Omental fat pad (tissue), 4 donors: Measurements from ENCODE around the gene THG1L. TPM values are rescaled to one million over a fixed set of nuclear protein-coding genes. Genes with fewer than 3 reads are reported as not detected.
A peak's percentile ranks its signal among the peaks of the same experiment; 100 is the strongest.
"Not testable (repeated sequence)": the region's sequence is repeated elsewhere in the genome, so short reads cannot be mapped to it uniquely, and the experiment has no call there.

Experiments
- ATAC-seq: fragments of 150-250 bp; one replicate; pipeline ENCODE4 v1.9.1; 2016; ENCODE audit warnings: mild to moderate bottlenecking, moderate library complexity; ENCODE audit not compliant: low FRiP score
- DNase-seq: peaks from one replicate; pipeline ENCODE4 v3.0.0-alpha.2; 2019; ENCODE audit warnings: low spot score
- CTCF ChIP-seq, 3 donors: fragments of 450-650 bp; IDR thresholded peaks; one replicate each; pipeline ENCODE4 v1.5.1; 2016 to 2017; ENCODE audit warnings: antibody characterized with exemption in 3 of 3, mild to moderate bottlenecking in 3 of 3, moderate library complexity in 2 of 3
- total RNA-seq, 4 donors: library from RNA; depleted of rRNA; stranded (reverse); fragments of >200 nt; gene quantifications; one replicate each; pipeline ENCODE4 v1.1.0, GENCODE V29; 2016

Gene THG1L
- total RNA-seq, 4 donors from 2014 or later, result 9.8 to 12.1 (median 11.1) TPM

- ATAC-seq (peak; percentile 71), DNase-seq (no peak)
- peak in 2 of 3 donors; percentile 4 to 15 for TF ChIP-seq CTCF (IDR thresholded peaks at IDR 0.05)
These were observed 12.7 kb upstream of the THG1L start for GRCh38 chr5:157718519-157718918.

- no peak for TF ChIP-seq CTCF (IDR thresholded peaks at IDR 0.05)
- no peak for ATAC-seq
- no peak for DNase-seq
These were observed 12.0 kb upstream of the THG1L start for GRCh38 chr5:157719245-157719644.

- TF ChIP-seq CTCF (IDR thresholded peaks at IDR 0.05), result no peak
- ATAC-seq (no peak), DNase-seq (no peak)
These were observed 10.1 kb upstream of the THG1L start for GRCh38 chr5:157721159-157721558.

- DNase-seq, ATAC-seq: not testable (repeated sequence)
These were observed 8.3 kb upstream of the THG1L start for GRCh38 chr5:157722895-157723294.

- ATAC-seq, result not testable (repeated sequence)
These were observed 4.6 kb upstream of the THG1L start for GRCh38 chr5:157726607-157727006.

GRCh38 chr5:157727858-157728257, 3.4 kb upstream of the THG1L start:
- not testable (repeated sequence) for ATAC-seq, DNase-seq

More at GRCh38 chr5:157726607-157727006, 4.6 kb upstream of the THG1L start:
- DNase-seq, result not testable (repeated sequence)

- TF ChIP-seq CTCF (IDR thresholded peaks at IDR 0.05), result no peak
- ATAC-seq (no peak), DNase-seq (no peak)
These were observed 1.4 kb upstream of the THG1L start for GRCh38 chr5:157729858-157730257.

- ATAC-seq (no peak), DNase-seq (no peak)
- TF ChIP-seq CTCF (IDR thresholded peaks at IDR 0.05), result no peak
These were observed 334 bp upstream of the THG1L start for GRCh38 chr5:157730900-157731271.

- ATAC-seq (no peak), DNase-seq (no peak)
- TF ChIP-seq CTCF (IDR thresholded peaks at IDR 0.05), result no peak
These were observed 902 bp downstream of the THG1L start for GRCh38 chr5:157732130-157732514.
